Activated CD4-positive, alpha-beta T cell treated with anti-CD3 and anti-CD28 coated beads, Interleukin-2, Interleukin-4, amounts not matched to agents 100 ng/mL and 50 ng/mL, durations not matched to agents 16 hours and 8 hours (primary cell): ENCODE results near the gene KCNA10.

Experiments used
- DNase-seq: peaks from one replicate; pipeline ENCODE4 v3.0.0-alpha.2; 2020; ENCODE audit warnings: low spot score

KCNA10 gene

GRCh38 chr1:110519125-110519810, at the start of gene KCNA10:
TSS of gene KCNA10 (minus strand) at chr1:110519175. CDS start at chr1:110518787, 388 bp downstream.
- DNase-seq: no peak

GRCh38 chr1:110566836-110567235, 47.9 kb upstream of the KCNA10 start:
- no peak for DNase-seq

- no peak for DNase-seq
These were observed 46.6 kb upstream of the KCNA10 start for GRCh38 chr1:110565565-110565964.

GRCh38 chr1:110563089-110563488, 44.1 kb upstream of the KCNA10 start:
- DNase-seq: no peak

- no peak for DNase-seq
These were observed 42.6 kb upstream of the KCNA10 start for GRCh38 chr1:110561596-110561995.

- DNase-seq: peak; percentile 8
These were observed 40.2 kb upstream of the KCNA10 start for GRCh38 chr1:110559157-110559556.

- DNase-seq: no peak
These were observed 38.5 kb upstream of the KCNA10 start for GRCh38 chr1:110557481-110557880.

GRCh38 chr1:110556471-110556807, 37.5 kb upstream of the KCNA10 start:
- DNase-seq: no peak

GRCh38 chr1:110555807-110556470, 37.0 kb upstream of the KCNA10 start:
- no peak for DNase-seq

GRCh38 chr1:110554871-110555801, 36.2 kb upstream of the KCNA10 start:
- DNase-seq: peak; percentile 53

- DNase-seq: no peak
These were observed 32.4 kb upstream of the KCNA10 start for GRCh38 chr1:110551278-110551809.

GRCh38 chr1:110549831-110550230, 30.9 kb upstream of the KCNA10 start:
- no peak for DNase-seq

- no peak for DNase-seq
These were observed 29.4 kb upstream of the KCNA10 start for GRCh38 chr1:110548381-110548780.

GRCh38 chr1:110547017-110547416, 28.0 kb upstream of the KCNA10 start:
- no peak for DNase-seq

GRCh38 chr1:110545492-110545891, 26.5 kb upstream of the KCNA10 start:
- no peak for DNase-seq

- no peak for DNase-seq
These were observed 25.8 kb upstream of the KCNA10 start for GRCh38 chr1:110544753-110545152.

GRCh38 chr1:110542725-110543124, 23.8 kb upstream of the KCNA10 start:
- no peak for DNase-seq

- no peak for DNase-seq
These were observed 23.0 kb upstream of the KCNA10 start for GRCh38 chr1:110541906-110542395.

- DNase-seq: no peak
These were observed 22.1 kb upstream of the KCNA10 start for GRCh38 chr1:110540891-110541685.

- DNase-seq: no peak
These were observed 19.9 kb upstream of the KCNA10 start for GRCh38 chr1:110538921-110539320.

- DNase-seq: no peak
These were observed 19.1 kb upstream of the KCNA10 start for GRCh38 chr1:110538075-110538474.
